NCI-H1694 (cell line): Measurements from ENCODE around the gene MACROH2A1.
A peak's percentile ranks its signal among the peaks of the same experiment; 100 is the strongest.

Experiments used
- DNase-seq: peaks from one replicate; lab custom pipeline; 2025; lab: John Stamatoyannopoulos, UW

Gene MACROH2A1

GRCh38 chr5:135353952-135354721, 44.9 kb downstream of the MACROH2A1 start:
- DNase-seq: no peak

GRCh38 chr5:135350536-135350935, 48.5 kb downstream of the MACROH2A1 start:
- DNase-seq: no peak

GRCh38 chr5:135349886-135350285, 49.1 kb downstream of the MACROH2A1 start:
- no peak for DNase-seq

- no peak for DNase-seq
Measured at GRCh38 chr5:135349451-135349850, 49.6 kb downstream of the MACROH2A1 start.

GRCh38 chr5:135348918-135349317, 50.1 kb downstream of the MACROH2A1 start:
- no peak for DNase-seq

- DNase-seq: no peak
Measured at GRCh38 chr5:135347392-135347791, 51.6 kb downstream of the MACROH2A1 start.

- no peak for DNase-seq
Measured at GRCh38 chr5:135345956-135346731, 52.9 kb downstream of the MACROH2A1 start.

- DNase-seq: no peak
Measured at GRCh38 chr5:135344349-135344748, 54.7 kb downstream of the MACROH2A1 start.

- DNase-seq: no peak
Measured at GRCh38 chr5:135343413-135343812, 55.6 kb downstream of the MACROH2A1 start.

- DNase-seq: no peak
Measured at GRCh38 chr5:135342551-135342875, 56.5 kb downstream of the MACROH2A1 start.

- no peak for DNase-seq
Measured at GRCh38 chr5:135341696-135342550, 57.1 kb downstream of the MACROH2A1 start.

GRCh38 chr5:135341016-135341666, 57.9 kb downstream of the MACROH2A1 start:
- DNase-seq: no peak

GRCh38 chr5:135340568-135340967, 58.5 kb downstream of the MACROH2A1 start:
- DNase-seq: no peak

- DNase-seq: no peak
Measured at GRCh38 chr5:135339623-135340022, 59.4 kb downstream of the MACROH2A1 start.

GRCh38 chr5:135339189-135339588, 59.8 kb downstream of the MACROH2A1 start:
- no peak for DNase-seq

- DNase-seq: peak; percentile 79
Measured at GRCh38 chr5:135337064-135337463, 62.0 kb downstream of the MACROH2A1 start.

GRCh38 chr5:135335031-135335828, 63.8 kb downstream of the MACROH2A1 start:
- peak; percentile 12 for DNase-seq

GRCh38 chr5:135333732-135334515, 65.1 kb downstream of the MACROH2A1 start:
- DNase-seq: no peak

- peak; percentile 63 for DNase-seq
Measured at GRCh38 chr5:135332519-135333150, 66.4 kb downstream of the MACROH2A1 start.

- DNase-seq: no peak
Measured at GRCh38 chr5:135331612-135332011, 67.4 kb downstream of the MACROH2A1 start.
